Measurements from ENCODE around the gene ALG14.

Gene ALG14

GRCh38 chr1:94989911-94990473 lies 82.8 kb downstream of the ALG14 start:
- TF ChIP-seq CTCF (IDR thresholded peaks at IDR 0.05; ENCODE audit: insufficient read depth, missing control alignments): no peak
- FAIRE-seq (no peak), DNase-seq (ENCODE audit: insufficient read length, low spot score) (no peak)

GRCh38 chr1:94989398-94989797 lies 83.4 kb downstream of the ALG14 start:
- FAIRE-seq: no peak
- TF ChIP-seq CTCF (IDR thresholded peaks at IDR 0.05; ENCODE audit: insufficient read depth, missing control alignments): no peak
- DNase-seq (ENCODE audit: insufficient read length, low spot score): no peak

GRCh38 chr1:94988356-94988755 lies 84.4 kb downstream of the ALG14 start:
- no peak for TF ChIP-seq CTCF (IDR thresholded peaks at IDR 0.05; ENCODE audit: insufficient read depth, missing control alignments)
- DNase-seq (ENCODE audit: insufficient read length, low spot score) (no peak), FAIRE-seq (no peak)

GRCh38 chr1:94986783-94987182 lies 86.0 kb downstream of the ALG14 start:
- TF ChIP-seq CTCF (IDR thresholded peaks at IDR 0.05; ENCODE audit: insufficient read depth, missing control alignments): no peak
- DNase-seq (ENCODE audit: insufficient read length, low spot score) (no peak), FAIRE-seq (no peak)

- no peak for TF ChIP-seq CTCF (IDR thresholded peaks at IDR 0.05; ENCODE audit: insufficient read depth, missing control alignments)
- DNase-seq (ENCODE audit: insufficient read length, low spot score) (no peak), FAIRE-seq (no peak)
Measured at GRCh38 chr1:94983171-94983739, 89.5 kb downstream of the ALG14 start.

- no peak for TF ChIP-seq CTCF (IDR thresholded peaks at IDR 0.05; ENCODE audit: insufficient read depth, missing control alignments)
- DNase-seq (ENCODE audit: insufficient read length, low spot score) (no peak), FAIRE-seq (no peak)
Measured at GRCh38 chr1:94982398-94982797, 90.4 kb downstream of the ALG14 start.

GRCh38 chr1:94981575-94981973 lies 91.2 kb downstream of the ALG14 start:
- FAIRE-seq: no peak
- DNase-seq (ENCODE audit: insufficient read length, low spot score): no peak
- no peak for TF ChIP-seq CTCF (IDR thresholded peaks at IDR 0.05; ENCODE audit: insufficient read depth, missing control alignments)

Data from D721Med (cell line).